Stimulated activated CD4-positive, alpha-beta T cell treated with anti-CD3 and anti-CD28 coated beads, Interleukin-4, amount 100 ng/mL, for 1 hour (primary cell): ENCODE results near the gene MR1.
A peak's percentile ranks its signal among the peaks of the same experiment; 100 is the strongest.

Experiments
- DNase-seq: peaks from one replicate; pipeline ENCODE4 v3.0.0-alpha.2; 2020

The MR1 gene

GRCh38 chr1:181064702-181065101 is 30.9 kb downstream of the MR1 start:
- no peak for DNase-seq

DNA sequence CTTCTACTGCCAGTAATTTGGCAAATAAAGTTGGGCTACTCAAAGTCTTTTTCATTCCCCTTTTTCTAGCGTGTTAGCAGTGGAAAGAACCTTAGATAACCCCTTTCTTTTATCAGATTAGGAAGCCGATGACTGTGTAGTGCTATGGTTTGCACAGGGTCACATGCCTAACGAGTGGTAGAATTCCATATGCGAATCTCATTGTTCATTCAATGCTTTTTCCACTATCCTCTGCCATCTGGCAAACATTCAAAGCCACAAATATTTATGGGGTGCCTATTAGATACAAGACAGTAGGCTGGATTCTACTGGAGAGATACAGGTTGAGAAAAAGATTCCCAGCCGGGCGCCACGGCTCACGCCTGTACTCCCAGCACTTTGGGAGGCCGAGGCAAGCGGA is 39.9 kb downstream of the MR1 start:
- DNase-seq: no peak

DNA sequence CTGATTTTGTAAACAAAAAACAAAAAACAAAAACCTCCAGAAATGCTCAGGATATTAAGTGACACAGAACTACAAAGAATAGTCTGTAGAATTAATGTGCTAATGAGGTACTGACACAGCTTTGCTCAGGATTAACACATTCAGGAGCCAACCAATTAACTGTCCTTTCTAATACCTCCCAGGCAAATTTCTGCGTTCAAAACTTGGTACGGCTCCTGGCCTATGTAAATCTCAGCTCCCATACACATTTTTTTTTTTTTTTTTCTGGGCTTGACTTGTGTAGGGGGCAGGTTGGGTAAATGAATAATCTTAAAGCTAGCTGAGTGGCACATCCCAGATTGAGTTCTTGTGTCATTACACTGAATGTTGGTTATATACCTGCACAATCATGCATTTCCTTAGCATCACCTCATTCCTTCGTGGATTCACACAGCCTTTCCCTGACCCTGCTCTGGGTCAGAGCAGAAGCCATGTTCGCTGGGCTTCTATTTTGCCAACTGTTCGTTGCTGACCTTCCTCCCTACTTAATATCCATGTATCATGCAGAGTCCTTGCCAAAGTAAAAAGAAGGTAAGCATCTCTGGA is 42.1 kb downstream of the MR1 start:
- DNase-seq: no peak

DNA sequence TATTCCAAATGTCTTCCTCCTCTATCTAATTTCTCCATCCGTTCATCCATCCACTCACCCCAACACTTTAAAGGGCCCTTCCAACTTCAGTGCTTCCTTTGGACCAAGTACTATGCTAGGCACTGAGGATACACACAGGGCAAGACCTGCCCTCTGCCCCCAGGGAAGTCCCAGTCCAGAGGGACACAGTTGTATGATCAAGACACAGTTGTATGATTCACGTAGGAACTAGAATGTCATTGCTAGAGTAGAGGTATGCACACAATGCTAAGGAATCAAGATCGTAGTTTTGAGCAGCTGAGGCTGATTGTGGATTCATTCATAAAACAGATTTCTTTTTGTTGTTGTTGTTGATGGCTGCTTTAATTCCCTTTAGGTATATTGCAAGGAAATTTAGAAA is 43.1 kb downstream of the MR1 start:
- no peak for DNase-seq

DNA sequence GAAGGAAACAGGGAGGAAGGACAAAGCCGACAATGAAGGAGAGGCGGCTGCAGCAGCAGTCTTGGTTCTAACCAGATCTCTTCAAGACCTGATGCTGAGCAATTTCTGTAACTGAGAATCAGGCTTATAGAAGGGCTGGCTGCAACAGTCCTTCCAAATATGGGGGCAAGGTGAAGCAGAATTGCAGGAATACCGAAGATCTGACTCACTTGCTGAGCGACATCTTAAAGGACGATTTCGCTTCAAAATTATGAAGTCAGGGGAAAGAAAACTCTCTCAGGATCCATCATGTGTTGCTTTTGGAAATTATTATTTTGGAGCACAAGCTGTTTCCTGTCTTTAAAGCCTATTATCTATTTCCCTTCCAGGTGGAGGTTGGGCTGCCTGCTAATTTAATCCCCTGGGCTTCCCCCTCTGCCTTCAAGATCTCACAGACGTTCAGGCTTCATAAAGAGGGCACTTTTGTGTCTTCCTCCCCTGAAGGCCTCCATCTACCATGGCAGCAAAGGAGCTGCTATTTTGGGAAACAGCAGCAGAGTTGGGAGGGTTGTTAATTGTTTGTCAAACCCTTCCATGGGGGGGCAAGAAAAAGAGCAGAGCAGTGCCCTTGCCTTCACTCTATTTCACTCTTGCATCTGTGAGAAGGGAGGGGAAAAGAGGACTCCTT is 43.9 kb downstream of the MR1 start:
- no peak for DNase-seq

- no peak for DNase-seq
Observed at GRCh38 chr1:181079382-181079781, 45.6 kb downstream of the MR1 start.

- DNase-seq: no peak
Observed at GRCh38 chr1:181079920-181080319, 46.1 kb downstream of the MR1 start.

- DNase-seq: no peak
Observed at GRCh38 chr1:181080556-181080955, 46.8 kb downstream of the MR1 start.

- DNase-seq: no peak
Observed at GRCh38 chr1:181081395-181081794, 47.6 kb downstream of the MR1 start.

GRCh38 chr1:181083842-181084605 is 50.2 kb downstream of the MR1 start:
- DNase-seq: peak; percentile 35

GRCh38 chr1:181084606-181084969 is 50.8 kb downstream of the MR1 start:
- DNase-seq: no peak

- no peak for DNase-seq
Observed at GRCh38 chr1:181086091-181086490, 52.3 kb downstream of the MR1 start.

GRCh38 chr1:181086926-181087325 is 53.1 kb downstream of the MR1 start:
- DNase-seq: no peak

- no peak for DNase-seq
Observed at GRCh38 chr1:181087400-181087901, 53.7 kb downstream of the MR1 start.

- peak; percentile 93 for DNase-seq
Observed at GRCh38 chr1:181088079-181089016, 54.6 kb downstream of the MR1 start, which contains the start of gene IER5. Gene IER5, plus strand, starts transcription at chr1:181088700. Its CDS starts 203 bp downstream, at chr1:181088903.

- DNase-seq: peak; percentile 38
Observed at GRCh38 chr1:181089017-181089675, 55.4 kb downstream of the MR1 start.

- peak; percentile 72 for DNase-seq
Observed at GRCh38 chr1:181089676-181090544, 56.1 kb downstream of the MR1 start.

GRCh38 chr1:181090641-181091126 is 56.9 kb downstream of the MR1 start:
- peak; percentile 31 for DNase-seq

GRCh38 chr1:181091309-181092040 is 57.7 kb downstream of the MR1 start:
- DNase-seq: no peak

GRCh38 chr1:181092056-181092455 is 58.3 kb downstream of the MR1 start:
- DNase-seq: no peak
